ENCODE measurements around the gene DMRT1. TPM values are rescaled to one million over a fixed set of nuclear protein-coding genes. Genes with fewer than 3 reads are reported as not detected.
"Not testable (repeated sequence)": the region's sequence is repeated elsewhere in the genome, so short reads cannot be mapped to it uniquely, and the experiment has no call there.

DMRT1 gene
- total RNA-seq, 1 donor from 2014 or later = not detected

DNA sequence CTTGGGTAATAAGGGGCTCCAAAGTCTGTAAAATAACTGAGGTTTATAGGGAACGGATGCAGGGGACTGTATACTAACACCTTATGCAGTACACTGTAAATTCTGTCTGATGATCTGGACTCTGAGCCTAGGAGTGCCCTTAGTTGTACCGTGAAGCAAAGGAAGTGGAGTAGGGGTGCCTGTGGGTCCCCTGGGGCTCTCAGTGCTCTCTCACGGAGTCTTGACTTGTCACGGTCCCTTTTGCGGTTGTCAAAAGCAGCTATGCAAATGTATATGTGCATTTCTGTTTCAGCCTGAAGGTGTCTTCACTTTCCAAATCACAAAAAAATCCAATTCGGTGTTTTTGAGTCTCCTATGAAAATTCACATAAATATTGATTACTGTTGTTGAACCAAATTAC is 17.8 kb downstream of the DMRT1 start:
- DNase-seq (ENCODE audit: low read depth in 2 of 2) = no peak

DNA sequence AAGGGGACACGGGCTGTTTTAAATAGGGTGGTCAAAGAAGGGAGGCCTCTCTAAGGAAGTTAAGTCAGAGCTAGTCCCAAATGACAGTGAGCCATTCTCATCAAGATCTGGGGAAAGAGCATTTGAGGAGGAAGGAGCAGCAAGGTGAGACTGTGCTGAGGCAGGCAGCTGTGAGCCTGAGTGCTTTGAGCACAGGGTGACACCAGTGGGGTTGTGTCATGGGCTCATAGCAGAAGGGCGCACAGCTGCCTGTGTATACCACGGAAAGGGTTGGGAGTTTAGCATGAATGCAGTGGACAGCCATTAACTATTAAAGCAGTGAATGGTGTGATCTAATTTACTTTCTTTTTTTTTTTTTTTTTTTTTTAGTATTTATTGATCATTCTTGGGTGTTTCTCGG is 19.2 kb downstream of the DMRT1 start:
- no peak for DNase-seq (ENCODE audit: low read depth in 2 of 2)

DNA sequence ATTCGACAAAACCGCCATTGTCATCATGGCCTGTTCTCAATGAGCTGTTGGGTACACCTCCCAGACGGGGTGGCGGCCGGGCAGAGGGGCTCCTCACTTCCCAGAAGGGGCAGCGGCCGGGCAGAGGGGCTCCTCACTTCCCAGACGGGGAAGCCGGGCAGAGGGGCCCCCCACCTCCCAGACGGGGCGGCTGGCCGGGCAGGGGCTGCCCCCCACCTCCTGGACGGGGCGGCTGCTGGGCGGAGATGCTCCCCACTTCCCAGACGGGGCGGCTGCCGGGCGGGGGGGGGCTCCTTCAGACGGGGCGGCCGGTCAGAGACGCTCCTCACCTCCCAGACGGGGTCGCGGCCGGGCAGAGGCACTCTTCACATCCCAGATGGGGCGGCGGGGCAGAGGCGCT is 20.0 kb downstream of the DMRT1 start:
- not testable (repeated sequence) for DNase-seq (ENCODE audit: low read depth in 2 of 2)

DNA sequence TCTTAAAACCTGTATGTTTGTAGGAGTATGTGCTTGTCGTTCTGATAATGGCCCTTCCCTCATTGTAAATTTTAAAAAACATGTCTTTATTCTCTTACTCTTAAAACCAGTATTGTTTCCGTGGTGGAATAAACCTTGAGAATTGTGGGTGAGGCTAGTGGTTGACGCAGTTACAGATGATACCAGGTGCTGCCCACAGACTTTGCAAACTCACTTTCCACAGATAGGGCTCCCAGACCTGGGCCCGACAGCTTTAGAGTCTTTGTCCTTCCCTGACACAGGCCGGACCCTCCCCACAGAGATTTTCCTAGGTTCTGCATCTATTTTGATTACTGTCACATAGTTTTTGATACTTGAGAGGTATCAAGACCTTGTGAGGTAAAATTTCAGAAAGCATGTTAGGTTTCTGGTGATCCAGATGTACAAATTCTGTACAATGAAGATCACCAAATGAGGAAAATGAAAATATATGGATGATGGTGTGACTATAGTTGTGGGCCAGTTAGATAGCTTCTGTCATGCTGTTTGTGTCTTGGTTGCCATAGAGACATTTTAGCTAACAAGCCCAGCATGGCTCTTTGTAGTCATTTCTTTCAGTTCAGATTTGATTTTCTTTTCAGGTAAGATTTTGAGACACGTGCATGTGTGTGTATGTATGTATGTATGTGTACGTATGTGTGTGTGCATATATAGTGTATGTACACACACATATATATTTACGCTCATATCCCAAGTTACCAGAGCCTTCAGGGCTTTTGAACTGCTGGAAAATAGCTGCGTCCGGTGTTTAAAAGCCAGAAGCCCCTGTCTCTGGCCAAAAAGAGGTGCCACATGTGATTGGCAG is 33.8 kb downstream of the DMRT1 start:
- no peak for DNase-seq (ENCODE audit: low read depth in 2 of 2)

DNA sequence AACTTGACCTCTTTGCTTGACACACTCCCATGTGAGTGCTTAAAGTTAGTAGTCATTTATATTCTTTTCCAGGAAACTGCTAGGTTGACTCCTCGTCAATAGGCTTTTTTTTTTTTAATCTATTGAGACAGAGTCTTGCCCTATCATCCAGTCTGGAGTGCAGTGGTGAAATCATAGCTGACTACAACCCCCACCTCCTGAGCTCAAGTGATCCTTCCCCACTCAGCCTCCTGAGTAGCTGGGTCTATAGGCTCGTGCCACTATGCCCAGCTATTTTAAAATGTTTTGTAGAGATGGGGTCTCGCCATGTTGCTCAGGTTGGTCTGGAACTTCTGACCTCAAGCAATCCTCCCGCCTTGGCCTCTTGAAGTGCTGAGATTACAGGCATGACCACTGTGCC is 34.9 kb downstream of the DMRT1 start:
- no peak for DNase-seq (ENCODE audit: low read depth in 2 of 2)

DNA sequence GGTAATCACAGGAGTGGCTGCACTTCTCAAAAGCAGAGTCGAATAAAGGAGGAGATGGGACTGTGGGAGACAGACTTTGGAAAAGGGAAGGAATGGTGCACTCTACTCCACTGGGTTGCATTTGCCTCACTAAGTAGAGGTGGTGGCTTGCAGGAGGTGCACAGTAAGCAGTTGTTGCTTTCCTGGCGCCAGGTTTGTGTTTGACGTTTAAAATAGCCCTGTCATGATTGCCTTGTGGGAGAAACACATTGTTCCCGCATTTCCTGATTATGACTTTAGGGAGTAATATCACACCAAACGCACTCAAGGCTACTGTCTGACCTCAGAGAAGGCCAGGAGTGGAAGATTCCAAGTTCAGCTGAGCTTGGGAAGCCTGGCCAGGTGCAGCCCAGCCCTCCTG is 36.7 kb downstream of the DMRT1 start:
- DNase-seq (ENCODE audit: low read depth in 2 of 2) = no peak

DNA sequence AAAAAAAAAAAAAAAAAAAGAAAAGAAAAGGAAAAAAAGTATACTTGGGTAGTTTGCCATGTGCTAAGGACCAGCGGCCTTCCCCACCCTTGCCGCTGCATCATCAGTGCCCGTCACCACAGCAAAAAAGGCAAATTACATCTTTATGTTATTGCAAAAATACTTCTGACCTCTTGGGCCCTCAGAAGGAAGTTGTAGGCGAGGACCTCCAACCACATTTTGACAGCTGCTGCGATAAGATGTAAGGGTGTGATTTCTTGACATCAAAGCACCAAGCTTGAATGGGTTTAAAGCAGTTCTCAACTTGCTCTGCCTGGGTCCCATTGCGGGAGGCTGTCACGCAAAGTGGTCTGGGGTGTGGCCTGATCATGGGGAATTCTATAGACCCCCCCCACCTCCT is 39.2 kb downstream of the DMRT1 start:
- no peak for DNase-seq (ENCODE audit: low read depth in 2 of 2)

DNA sequence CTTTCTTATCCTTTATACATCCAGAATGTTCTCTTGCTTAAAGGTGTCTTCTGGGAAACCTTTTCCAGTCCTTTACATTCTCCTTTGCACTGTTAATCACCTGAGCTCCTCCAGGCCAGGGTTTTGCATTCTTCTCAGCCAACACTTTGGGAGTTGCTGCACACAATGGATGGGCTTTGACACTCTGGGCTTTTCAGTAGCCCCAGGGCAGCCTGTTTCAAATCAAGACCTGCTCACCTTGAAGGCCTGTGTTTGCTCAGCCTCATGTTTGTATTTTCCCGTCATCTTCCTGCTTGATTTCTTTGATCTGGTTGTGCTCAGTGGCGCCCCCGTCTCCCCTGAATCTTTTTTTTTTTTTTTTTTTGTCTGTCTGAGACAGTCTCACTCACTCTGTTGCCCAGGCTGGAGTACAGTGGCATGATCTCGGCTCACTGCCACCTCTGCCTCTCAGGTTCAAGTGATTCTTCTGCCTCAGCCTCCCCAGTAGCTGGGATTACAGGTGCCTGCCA is 41.0 kb downstream of the DMRT1 start:
- DNase-seq (ENCODE audit: low read depth in 2 of 2) = no peak

DNA sequence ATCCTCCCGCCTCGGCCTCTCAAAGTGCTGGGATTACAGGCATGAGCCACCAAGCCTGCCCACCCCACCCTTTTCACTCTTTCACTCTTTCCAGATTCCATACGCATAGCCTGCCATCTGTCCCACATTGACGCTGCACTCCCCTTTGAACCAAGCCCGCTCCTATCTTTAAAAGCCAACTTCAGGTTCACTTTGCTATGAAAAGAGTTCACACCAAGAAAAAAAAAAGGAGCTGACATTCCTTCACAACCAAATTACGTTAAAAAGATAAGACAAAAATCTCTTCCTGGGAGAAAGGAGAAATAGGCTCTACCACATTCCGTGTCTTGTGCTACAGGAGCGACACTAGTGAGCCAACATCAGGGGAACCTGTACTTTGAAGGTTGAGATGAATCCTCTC is 41.5 kb downstream of the DMRT1 start:
- DNase-seq (ENCODE audit: low read depth in 2 of 2) = no peak

DNA sequence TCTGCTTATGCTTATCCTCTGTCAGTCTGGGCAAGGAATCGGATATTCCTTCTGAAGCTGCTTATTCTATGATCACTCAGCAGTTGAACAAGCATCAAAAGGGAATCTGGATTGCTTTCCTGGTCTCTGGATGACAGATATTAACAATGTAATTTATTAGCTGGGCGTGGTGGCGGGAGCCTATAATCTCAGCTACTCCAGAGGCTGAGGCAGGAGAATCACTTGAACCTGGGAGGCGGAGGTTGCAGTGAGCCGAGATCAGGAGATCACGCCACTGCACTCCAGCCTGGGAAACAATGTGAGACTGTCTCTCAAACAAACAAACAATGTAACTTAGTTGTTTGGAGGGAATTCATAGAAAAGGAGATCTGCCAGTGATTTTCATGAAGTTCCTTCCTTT is 45.4 kb downstream of the DMRT1 start:
- DNase-seq (ENCODE audit: low read depth in 2 of 2) = no peak

DNA sequence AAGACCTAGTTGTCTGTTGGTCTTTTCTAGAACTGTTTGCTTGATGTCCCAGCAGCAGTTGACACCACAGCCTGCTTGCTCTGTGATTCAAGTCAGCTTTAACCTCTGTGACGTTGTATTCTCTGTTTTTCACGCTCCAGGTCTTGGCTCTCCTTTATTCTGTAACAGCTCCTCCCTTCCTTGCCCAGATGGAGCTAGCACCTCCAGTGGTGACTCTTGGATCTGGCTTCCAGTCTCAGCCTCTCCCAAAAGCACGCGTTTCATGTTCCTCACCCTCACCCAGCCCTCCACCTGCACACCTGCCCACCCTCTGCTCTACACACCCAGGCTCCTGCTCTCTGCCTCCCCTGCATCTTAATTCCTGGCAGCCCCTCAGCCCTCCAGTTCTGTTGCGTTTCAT is 50.6 kb downstream of the DMRT1 start:
- DNase-seq (ENCODE audit: low read depth in 2 of 2) = no peak

DNA sequence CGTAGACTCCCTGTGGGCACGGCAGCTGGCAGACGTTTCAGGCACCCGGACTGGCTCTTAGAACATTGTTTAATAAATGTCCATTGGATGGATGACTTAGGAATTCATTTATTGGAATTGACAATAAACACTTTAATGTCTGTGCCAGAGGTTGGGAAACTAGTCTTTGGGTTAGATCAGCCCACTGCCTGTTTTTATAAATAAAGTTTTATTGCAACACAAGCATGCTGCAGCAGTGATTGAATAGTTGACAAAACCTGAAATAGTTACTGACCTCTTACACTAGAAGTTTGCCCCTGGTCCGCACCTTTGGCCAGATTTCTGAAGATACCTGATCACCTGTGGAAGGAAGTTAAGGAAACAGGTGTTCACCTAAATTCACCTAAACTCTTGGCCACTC is 51.6 kb downstream of the DMRT1 start:
- no peak for DNase-seq (ENCODE audit: low read depth in 2 of 2)

DNA sequence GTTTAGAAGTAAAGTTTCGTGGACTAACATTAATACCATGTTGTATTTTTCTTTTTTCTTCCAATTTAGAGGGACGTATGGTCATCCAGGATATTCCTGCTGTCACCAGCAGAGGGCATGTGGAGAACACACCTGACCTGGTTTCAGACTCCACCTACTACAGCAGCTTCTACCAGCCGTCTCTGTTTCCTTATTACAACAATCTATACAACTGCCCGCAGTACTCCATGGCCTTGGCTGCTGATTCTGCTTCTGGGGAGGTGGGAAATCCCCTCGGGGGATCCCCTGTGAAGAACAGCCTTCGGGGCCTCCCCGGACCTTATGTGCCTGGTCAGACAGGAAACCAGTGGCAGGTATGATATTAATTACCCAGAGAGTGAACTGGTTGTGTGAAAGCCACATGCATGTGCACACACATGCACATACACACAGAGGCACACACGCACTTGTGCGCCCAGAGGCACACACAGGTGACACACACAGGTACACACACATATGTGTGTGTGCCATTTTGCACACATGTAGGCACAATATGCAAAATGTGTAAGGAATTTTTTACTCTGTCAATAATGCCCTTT is 52.4 kb downstream of the DMRT1 start:
- peak; percentile 53 to 76 for DNase-seq (ENCODE audit: low read depth in 2 of 2)

DNA sequence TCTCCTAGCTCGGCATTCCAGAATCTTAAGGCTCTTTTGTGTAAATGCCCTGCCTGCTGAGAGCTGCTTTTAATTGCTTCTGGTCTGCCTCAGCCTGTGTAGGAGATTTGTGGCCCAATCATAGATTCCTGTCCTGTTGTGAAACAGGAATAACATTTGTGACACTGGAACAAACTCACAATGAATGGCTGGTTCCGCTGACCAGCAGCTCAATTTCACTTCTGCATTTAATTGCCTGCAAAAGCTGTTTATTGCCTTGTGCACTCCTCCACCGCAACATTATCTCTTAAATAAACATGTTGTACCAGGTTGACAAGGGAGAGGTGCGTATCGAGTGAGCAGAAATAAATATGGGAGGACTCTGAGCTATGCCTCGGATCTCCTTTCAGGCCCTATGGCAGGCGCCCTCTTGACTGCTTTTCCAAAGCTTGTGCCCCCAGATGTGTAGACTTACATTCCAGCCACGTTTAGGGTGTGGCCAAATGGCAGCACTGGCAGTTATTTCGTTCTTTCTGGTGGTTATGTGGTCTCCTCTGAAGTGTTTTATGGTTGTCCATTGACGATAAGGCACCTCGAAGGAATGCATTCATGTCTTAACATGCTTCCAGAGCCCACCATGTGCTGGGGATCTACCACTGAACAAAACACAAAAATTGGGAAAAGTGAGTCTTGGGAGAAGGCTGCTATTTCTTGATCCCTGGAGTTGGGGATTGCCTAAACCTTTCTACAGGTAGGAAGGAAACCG is 58.1 kb downstream of the DMRT1 start:
- DNase-seq (ENCODE audit: low read depth in 2 of 2) = no peak

DNA sequence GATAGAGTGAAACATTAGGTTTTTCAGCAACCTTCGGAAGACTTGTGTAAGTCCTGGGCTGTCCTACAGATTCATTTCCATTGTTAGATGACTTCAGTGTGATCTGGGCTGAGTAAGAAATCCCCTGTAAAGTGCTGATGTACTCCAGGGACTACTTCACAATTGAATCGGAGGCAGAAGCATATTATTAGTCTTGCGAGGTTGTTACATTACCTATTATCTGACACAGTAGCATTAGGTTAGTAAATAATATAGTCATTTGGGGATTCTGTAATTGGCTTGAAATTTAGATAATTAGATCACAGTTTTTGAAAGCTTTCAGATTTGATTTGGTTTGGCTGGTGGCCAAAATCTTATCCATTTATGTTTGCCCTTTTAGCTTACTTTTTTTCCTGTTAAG is 62.4 kb downstream of the DMRT1 start:
- DNase-seq (ENCODE audit: low read depth in 2 of 2) = no peak

DNA sequence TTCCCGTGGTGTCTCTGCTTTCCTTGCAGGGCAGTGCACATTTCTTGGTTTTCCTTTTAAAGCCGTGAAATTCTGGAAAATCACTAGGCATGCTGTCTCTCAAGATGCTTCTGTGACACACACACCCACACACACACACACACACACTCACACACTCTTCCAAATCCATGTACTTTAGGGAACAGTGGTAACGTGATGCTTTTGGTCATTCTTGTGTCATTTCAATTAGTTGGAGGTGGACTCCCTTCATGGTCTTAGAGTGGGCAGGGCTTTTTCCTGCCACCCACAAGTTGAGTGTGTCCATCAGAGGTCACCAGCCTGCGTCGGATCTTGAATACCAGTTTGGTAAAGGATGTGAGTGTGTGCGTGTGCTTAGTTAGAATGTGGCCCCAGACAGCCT is 64.4 kb downstream of the DMRT1 start:
- no peak for DNase-seq (ENCODE audit: low read depth in 2 of 2)

DNA sequence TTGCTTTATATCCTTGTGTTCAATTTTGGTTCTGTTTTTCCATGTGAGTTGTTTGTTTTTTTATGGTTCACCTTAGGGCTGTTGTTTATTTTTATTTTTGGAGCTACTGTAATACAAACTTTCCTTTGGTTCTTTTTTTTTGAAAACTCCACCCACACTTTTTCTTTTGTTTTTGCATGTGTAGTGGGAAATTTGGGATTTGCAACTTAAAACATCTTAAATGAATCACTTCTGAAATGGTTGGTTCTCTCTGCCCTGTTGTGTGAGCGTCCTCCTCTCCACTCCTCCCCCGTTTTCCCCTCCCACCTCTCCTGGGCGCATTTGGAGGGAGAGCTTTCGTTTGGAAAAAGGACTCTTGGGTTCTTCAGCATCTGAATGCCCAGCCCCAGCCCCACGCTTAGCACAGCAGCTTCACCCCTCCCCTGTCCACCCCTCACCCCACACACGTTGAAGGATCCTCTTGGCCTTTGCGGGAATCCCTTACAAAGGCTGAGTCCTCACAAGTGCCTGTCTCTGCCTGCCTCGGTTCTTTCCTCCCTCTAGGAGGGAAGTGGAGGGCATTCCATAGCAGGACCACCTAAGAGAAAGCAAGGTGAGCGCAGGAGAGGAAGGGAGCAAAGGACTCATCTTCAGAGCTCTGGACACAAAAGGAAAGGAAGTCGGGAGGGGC is 67.2 kb downstream of the DMRT1 start:
- DNase-seq (ENCODE audit: low read depth in 2 of 2) = no peak

DNA sequence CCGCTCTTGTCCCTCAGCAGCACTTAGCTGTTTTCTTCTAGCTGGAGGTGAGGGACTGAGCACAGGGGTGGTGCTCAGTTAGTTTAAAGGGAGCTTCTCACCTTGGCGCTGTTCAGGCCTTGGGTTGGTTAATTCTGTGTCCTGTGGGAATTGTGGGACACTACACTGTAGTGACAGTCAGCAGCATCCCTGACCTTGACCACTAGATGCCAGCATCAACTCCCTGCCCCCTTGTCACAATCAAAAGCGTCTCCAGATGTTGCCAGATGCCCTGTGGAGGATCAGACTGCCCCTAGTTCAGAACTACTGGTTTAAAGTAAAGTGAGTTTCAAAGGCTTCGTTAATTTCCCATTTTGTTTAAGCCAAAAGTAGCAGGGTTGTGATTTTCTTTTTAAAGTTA is 69.5 kb downstream of the DMRT1 start:
- no peak for DNase-seq (ENCODE audit: low read depth in 2 of 2)

DNA sequence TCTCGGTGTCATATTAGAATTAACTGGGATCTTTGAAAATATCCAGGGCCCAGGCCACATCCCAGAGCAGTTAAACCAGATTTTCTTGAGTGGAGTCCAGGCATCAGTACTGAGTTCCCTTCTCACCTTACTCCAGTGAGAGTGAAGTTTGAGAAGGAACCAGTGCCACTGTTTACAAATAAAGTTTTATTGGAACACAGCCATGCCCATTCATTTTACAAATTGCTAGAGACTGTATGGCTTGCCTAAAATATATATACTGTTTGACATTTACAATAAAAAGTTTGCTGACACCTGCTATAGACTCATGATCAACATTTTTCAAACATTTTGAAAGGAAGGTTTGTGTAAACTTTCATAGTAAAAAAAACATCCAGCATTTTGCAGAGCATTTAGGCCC is 71.3 kb downstream of the DMRT1 start:
- no peak for DNase-seq (ENCODE audit: low read depth in 2 of 2)

DNA sequence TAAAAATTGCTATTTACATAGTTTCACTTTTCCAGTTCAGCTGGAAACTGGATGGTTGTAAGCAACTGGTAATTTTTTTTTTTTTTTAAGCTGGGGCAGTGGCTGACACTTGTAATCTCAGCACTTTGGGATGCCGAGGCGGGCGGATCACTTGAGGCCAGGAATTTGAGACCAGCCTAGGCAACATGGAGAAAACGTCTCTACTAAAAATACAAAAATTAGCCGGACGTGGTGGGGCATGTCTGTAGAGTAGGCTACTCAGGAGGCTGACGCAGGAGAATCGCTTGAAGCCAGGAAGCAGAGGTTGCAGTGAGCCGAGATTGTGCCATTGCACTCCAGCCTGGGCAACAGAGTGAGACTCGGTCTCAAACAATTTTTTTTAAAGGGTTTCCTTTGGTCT is 72.0 kb downstream of the DMRT1 start:
- not testable (repeated sequence) for DNase-seq (ENCODE audit: low read depth in 2 of 2)

DNA sequence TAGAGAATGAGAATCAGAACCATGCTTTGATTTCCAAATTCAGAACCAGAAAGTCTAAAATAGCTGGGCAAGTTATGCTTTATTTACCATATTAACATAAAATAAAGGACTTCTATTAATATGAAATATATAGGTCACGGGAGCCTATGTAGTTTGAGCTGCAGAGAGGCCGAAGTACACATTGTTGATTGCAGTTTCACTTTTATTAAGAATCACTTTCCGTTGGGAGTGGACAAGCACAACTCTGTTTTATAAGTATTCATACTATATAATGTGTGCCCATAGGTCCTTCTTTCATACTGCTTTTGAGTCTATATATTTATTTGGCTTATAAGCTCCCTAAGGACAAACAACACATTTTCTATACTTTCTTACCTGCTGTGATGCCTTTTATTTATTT is 76.2 kb downstream of the DMRT1 start:
- no peak for DNase-seq (ENCODE audit: low read depth in 2 of 2)

DNA sequence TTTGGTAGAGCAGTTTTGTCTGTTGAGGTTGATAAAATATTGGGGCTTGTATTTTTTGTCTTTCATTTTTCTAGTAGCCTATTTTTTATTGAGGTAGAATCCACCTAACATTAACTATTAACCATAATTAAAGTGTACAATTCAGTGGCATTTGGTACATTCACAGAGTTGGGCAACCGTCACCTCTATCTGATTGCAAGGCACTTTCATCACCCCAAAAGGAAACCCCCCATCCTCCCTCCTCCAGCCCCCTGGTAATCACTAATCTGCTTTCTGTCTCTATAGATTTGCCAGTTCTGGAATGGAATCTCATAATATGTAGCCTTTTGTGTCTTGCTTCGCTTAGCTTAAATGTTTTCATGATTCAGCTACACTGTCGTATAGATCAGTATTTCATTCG is 79.4 kb downstream of the DMRT1 start:
- DNase-seq (ENCODE audit: low read depth in 2 of 2) = no peak

All from lung microvascular endothelial cell (primary cell).